Right atrium auricular region (tissue), 2 donors: ENCODE measurements around the gene CCDC61. TPM values are rescaled to one million over a fixed set of nuclear protein-coding genes. Genes with fewer than 3 reads are reported as not detected.

Experiments
- DNase-seq: peaks from one replicate; pipeline ENCODE4 v3.0.0-alpha.2; 2019; ENCODE audit warnings: low spot score
- H3K27ac ChIP-seq, 2 donors: fragments of 200-600 bp; sonication (generic); 1 replicate in 1 of 2; 2 replicates in 1 of 2; pipeline ENCODE4 v1.5.1; 2016 to 2019
- H3K27me3 ChIP-seq, 2 donors: fragments of 200-600 bp; sonication (generic); one replicate each; pipeline versions ENCODE4 v1.5.1 to v1.6.0; 2017 to 2019
- H3K36me3 ChIP-seq: fragments of 200-600 bp; sonication (generic); one replicate; pipeline ENCODE4 v1.5.1; 2016
- H3K4me1 ChIP-seq, 2 donors: fragments of 200-600 bp; sonication (generic); one replicate each; pipeline versions ENCODE4 v1.5.1 to v1.6.0; 2017 to 2019
- H3K4me3 ChIP-seq, 2 donors: fragments of 200-600 bp; sonication (generic); 1 replicate in 1 of 2; 2 replicates in 1 of 2; pipeline ENCODE4 v1.5.1; 2017 to 2019; ENCODE audit warnings: mild to moderate bottlenecking in 1 of 2, moderate library complexity in 1 of 2
- H3K9me3 ChIP-seq, 2 donors: fragments of 200-600 bp; sonication (generic); one replicate each; pipeline ENCODE4 v1.5.1; 2019
- CTCF ChIP-seq, 2 donors: fragments of 200-600 bp; sonication (generic); IDR thresholded peaks; one replicate each; pipeline ENCODE4 v1.5.1; 2019; ENCODE audit warnings: antibody characterized with exemption in 2 of 2
- total RNA-seq, 2 donors: library from RNA; depleted of rRNA; stranded (reverse); fragments of >200 nt; gene quantifications; one replicate each; pipeline ENCODE4 v1.1.0, GENCODE V29; 2016

CCDC61 gene
- total RNA-seq, 2 donors from 2014 or later: 5.3 to 7.8 TPM

GRCh38 chr19:46014534-46014933, 19.3 kb downstream of the CCDC61 start:
- no peak for DNase-seq
- Histone ChIP-seq H3K9me3 (no peaks in the 10 kb centered on the region), H3K4me3 (peak overlapping the region in 1 of 2 donors; percentile 79), H3K4me1 (peaks cover 0 to 26% of the 10 kb centered on the region in 2 donors), H3K27ac (no peak overlapping the region), H3K27me3 (peaks cover 3 to 4% of the 10 kb centered on the region in 2 donors), H3K36me3 (no peaks in the 10 kb centered on the region)
- TF ChIP-seq CTCF (IDR thresholded peaks at IDR 0.05): no peak

GRCh38 chr19:46014941-46015686, 19.8 kb downstream of the CCDC61 start:
- DNase-seq: no peak
- Histone ChIP-seq H3K4me3 (peak overlapping the region; percentile 18 to 79), H3K36me3 (no peaks in the 10 kb centered on the region), H3K9me3 (no peaks in the 10 kb centered on the region), H3K4me1 (peaks cover 0 to 25% of the 10 kb centered on the region in 2 donors), H3K27ac (no peak overlapping the region), H3K27me3 (peaks cover 3 to 4% of the 10 kb centered on the region in 2 donors)
- TF ChIP-seq CTCF (IDR thresholded peaks at IDR 0.05): no peak

DNA sequence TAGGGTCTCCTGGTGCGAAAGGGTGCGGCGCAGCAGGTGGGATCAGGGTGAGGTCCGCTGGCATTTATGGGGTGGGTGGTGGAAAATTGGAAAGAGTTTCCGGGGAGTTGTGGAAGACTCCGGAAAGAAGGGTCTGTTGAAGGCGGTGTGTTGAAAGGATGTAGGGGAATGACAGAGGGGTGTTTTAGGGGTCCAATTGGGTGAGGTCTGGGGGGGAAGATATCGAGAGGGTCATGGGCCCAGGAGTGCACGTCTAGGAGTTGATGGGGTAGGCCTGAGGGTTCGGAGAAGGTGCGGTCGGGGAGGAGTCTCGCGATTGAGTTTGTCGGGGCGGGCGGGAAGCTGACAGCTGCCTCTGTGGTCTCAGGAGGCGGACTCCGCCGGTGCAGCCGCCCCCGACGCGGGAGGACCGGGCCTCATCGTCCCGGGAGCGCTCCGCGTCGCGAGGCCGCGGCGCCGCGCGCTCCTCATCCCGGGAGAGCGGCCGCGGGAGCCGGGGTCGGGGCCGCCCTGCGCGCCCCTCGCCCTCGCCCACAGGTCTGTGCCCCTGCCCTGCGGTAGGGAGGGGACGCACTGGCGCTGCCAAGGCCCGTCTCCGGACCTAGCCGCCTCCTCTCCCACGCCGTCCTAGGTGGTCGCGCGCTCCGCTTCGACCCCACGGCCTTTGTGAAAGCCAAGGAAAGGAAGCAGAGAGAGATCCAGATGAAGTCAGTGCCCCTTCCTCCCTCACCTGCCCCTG, 20.6 kb downstream of the CCDC61 start:
- H3K27ac ChIP-seq: no peak overlapping the region
- no peak for TF ChIP-seq CTCF (IDR thresholded peaks at IDR 0.05)
- no peaks in the 10 kb centered on the region for H3K36me3 ChIP-seq
- no peak for DNase-seq
- H3K4me1 ChIP-seq: peaks cover 0 to 25% of the 10 kb centered on the region in 2 donors
- no peaks in the 10 kb centered on the region for H3K9me3 ChIP-seq
- peak overlapping the region; percentile 42 to 79 for H3K4me3 ChIP-seq
- peaks cover 3 to 4% of the 10 kb centered on the region in 2 donors for H3K27me3 ChIP-seq

GRCh38 chr19:46016426-46017094, 21.3 kb downstream of the CCDC61 start:
- no peaks in the 10 kb centered on the region for H3K9me3 ChIP-seq
- peak; percentile 93 for TF ChIP-seq CTCF (IDR thresholded peaks at IDR 0.05)
- no peak overlapping the region for H3K27ac ChIP-seq
- no peaks in the 10 kb centered on the region for H3K36me3 ChIP-seq
- H3K4me3 ChIP-seq: peak overlapping the region; percentile 42 to 79
- H3K4me1 ChIP-seq: peaks cover 0 to 25% of the 10 kb centered on the region in 2 donors
- H3K27me3 ChIP-seq: peaks cover 3 to 4% of the 10 kb centered on the region in 2 donors
- peak; percentile 67 for DNase-seq

DNA sequence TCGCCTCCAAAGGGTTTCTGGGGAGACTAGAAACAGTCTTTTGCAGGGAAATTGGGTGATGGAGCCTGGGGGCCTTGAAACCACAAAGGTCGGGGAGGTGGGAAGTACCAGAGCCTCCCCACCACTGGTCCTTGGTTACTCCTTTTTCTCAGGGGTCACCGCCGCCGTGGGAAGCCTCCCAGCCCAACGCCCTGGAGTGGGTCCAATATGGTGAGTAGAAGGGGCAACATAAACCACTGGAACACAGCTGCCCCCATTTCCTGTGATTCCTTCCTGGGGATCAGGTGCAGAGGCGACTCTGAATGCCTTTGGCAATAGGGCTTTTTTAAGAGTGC, 21.8 kb downstream of the CCDC61 start:
- Histone ChIP-seq H3K27me3 (peaks cover 3 to 4% of the 10 kb centered on the region in 2 donors), H3K36me3 (no peaks in the 10 kb centered on the region), H3K9me3 (no peaks in the 10 kb centered on the region), H3K4me1 (peaks cover 0 to 25% of the 10 kb centered on the region in 2 donors), H3K4me3 (no peak overlapping the region), H3K27ac (no peak overlapping the region)
- peak; percentile 21 to 31 for TF ChIP-seq CTCF (IDR thresholded peaks at IDR 0.05)
- DNase-seq: no peak
